DND-41 (cell line): Measurements from ENCODE around the gene LCT.

Experiments
- CTCF ChIP-seq: IDR thresholded peaks from 2 replicates; pipeline ENCODE4 v1.5.1; 2012; ENCODE audit warnings: borderline replicate concordance, low read length, moderate library complexity, mild to moderate bottlenecking; ENCODE audit not compliant: poor library complexity, severe bottlenecking; ENCODE audit errors: extremely low read depth
- EZH2 ChIP-seq: IDR thresholded peaks from 3 replicates; pipeline ENCODE4 v1.6.1; 2012; ENCODE audit warnings: borderline replicate concordance, low read depth, mild to moderate bottlenecking, moderate library complexity, low read length, inconsistent platforms; ENCODE audit not compliant: severe bottlenecking

DNA sequence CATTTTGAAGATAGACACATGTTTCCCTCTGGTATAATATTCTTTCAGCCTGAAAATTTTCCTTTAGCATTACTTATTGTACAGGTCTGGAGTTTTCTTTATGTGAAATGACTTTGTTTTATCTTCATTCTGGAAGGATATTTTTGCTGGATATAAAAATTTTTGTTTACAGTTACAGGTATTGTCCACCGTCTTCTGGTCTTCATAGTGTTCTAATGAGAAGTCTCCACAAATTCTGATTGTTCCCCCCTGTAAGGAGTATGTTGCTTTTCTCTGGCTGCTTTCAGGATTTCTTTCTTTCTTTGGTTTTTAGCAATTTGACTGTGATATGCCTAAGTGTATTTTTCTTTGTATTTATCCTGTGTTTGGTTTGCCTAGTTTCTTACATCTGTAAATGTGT lies 80.3 kb downstream of the LCT start:
- TF ChIP-seq CTCF (no peak), EZH2 (no peak)
